GM19023 (cell line): ENCODE results near the gene GALNT16.
"Not testable (repeated sequence)": the region's sequence is repeated elsewhere in the genome, so short reads cannot be mapped to it uniquely, and the experiment has no call there.

Source experiments
- ATAC-seq: cut with Tn5 transposase; IDR thresholded peaks from one replicate; pipeline ENCODE4 v1.9.1; 2021; ENCODE audit warnings: mild to moderate bottlenecking, moderate library complexity; ENCODE audit not compliant: unreplicated experiment

The GALNT16 gene

DNA sequence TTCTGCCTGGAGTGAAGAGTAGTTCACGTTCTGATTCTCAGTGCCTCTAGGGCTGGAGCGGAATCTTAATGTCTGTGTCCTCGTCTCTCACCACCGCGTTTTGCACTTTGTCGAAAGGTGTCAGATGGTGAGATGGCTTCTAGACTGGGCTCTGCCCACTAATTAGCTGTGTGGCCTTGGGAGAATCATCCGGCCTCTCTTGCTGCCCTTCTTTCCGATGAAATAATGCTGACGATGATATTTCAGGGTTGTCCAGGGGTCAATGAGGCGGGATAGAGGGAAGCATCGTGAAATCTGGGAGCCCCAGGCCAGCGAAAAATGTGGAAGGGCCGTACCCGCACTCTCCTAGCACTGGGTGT lies 811 bp upstream of the GALNT16 start:
- no peak for ATAC-seq

DNA sequence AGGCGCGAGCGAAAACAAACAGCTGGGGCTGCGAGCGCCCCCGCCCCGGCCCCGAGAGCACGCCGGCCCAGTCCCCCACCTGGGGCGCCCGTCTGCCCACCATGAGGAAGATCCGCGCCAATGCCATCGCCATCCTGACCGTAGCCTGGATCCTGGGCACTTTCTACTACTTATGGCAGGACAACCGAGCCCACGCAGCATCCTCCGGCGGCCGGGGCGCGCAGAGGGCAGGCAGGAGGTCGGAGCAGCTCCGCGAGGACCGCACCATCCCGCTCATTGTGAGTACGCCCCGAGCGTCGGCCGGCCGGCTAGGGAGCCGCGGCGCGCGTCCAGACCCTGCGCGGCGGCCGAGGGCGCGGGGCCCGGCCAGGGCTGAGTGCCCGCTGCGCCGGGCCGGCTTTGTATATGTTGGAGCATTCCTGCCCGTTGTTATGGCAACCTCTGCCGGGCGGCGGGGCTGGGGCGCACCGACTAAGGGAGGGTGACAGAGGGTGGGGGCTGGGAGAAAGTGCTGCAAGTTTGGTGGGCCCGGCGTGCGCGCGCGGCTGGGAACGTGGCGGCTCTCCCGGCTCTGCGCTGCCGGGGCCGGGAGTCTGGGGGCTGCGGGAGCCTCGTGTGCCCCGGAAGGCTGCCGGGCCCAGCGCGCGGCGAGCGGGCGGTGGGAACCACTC lies 367 bp downstream of the GALNT16 start:
- ATAC-seq, result no peak

DNA sequence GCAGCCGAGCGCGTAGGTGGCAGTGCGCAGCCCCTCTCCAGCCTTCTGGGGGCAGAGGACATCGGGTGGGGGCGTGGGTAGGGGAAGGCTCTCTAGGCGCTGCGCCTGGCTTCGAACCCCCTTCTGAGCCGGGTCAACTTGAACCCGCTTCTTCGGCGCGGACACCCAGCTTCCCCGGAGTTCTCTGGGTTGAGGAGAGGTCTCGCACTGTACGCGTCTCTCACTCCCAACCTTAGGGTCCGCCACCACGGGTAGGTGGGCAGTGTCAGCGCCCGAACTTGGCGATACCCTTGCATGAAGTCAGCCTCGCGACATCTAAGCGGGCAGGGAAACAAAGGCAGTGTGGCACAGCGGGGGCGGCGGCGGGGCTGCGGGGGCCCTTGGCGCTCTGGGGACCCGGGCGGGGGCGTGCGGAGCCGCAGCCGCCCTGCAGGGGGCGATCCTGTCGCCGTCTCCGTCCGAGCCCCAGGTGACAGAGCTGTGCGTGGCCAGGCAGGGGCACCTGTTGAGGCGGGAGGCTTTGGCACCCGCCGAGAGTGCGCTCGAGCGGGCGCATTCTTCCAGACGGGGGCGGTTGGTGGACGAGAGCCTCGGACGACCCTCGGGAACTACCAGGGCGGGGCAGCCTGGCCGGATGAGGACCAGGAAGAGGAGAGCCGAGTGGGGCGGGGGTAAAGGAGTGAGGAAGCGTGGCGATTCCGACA lies 1.1 kb downstream of the GALNT16 start:
- ATAC-seq, result peak; percentile 68

DNA sequence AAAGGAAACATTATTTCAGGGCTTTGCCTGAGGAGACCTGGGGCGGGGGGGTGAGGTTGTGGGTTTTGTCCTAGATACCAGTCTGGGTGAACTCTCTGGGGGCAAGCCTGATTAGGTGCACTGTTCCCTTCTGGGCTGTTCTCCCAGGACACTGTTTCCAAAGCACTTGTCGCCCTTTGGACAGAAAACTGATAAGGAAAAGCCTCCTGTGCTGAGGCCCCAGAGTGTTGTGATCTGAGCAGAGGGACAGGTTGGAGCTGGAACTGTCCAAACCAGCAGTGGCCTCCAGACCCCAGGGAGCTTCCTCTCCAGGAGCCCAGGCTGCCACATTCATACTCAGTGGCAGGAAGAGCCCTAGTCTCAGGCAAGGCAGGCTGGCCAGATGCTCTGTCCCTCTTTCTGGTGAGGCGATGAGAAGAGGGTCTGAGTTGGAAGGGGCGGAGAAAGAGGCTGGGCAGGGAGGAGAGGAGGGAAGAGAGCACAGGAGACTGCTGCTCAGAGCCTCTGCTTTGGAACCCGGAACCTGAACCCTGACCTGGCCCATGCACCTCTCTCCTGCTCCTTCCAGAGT lies 1.9 kb downstream of the GALNT16 start:
- ATAC-seq, result no peak

DNA sequence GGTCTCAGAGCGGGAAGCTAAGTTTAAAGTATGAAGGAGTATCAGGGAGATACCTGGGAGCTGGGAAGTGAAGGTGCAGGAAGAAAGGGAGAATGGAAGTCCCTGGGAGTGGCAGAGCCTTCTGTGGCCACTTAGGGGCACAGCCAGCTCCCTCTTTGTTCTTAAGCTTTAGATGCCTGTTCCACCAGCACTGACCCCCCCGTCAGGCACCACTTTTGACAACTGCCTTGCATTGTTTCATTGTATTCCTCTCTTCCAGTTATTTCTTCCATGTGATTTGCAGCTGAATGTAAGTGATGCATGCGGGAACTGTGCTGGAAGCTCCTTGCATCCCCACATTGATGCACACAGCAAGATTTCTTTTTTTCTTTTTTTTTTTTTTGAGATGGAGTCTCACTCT lies 2.6 kb downstream of the GALNT16 start:
- no peak for ATAC-seq

DNA sequence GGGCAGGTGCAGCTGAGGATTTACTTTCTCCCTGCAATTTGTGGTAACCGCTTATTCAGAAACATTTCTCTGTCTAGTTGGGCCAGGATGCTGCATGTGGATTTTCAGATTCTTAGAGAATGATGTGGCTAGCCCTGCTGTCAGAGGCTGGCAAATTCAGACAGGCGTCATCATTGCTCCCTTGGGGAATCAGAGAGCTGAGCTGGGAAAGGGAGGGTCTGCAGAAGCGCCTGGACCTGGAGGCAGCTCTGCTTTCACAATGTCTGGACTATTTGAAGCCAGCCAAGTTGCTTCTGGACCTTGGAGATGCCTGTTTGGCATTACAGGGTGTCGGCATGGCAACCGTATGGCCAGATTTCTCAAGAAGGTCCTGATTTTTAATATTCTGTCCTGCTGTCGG lies 3.4 kb downstream of the GALNT16 start:
- ATAC-seq, result no peak

DNA sequence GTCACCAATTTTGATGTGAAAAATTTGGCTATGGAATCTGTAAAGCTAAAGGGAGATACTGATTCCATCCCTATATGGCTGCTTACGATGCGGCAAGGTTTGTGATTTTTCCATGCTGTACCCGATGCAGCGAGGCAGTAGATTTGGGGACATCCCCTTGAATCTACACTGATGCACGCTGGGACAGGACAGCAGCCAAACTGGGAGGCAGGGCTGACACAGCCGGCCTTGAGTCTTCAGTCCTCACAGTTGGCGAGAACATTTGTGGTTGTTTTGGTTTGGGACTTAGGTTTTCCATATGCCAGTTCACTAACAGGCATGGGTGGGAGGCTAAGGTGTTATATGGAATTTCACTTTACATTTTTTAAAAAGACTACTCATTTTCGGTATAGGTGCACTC lies 3.8 kb downstream of the GALNT16 start:
- no peak for ATAC-seq

DNA sequence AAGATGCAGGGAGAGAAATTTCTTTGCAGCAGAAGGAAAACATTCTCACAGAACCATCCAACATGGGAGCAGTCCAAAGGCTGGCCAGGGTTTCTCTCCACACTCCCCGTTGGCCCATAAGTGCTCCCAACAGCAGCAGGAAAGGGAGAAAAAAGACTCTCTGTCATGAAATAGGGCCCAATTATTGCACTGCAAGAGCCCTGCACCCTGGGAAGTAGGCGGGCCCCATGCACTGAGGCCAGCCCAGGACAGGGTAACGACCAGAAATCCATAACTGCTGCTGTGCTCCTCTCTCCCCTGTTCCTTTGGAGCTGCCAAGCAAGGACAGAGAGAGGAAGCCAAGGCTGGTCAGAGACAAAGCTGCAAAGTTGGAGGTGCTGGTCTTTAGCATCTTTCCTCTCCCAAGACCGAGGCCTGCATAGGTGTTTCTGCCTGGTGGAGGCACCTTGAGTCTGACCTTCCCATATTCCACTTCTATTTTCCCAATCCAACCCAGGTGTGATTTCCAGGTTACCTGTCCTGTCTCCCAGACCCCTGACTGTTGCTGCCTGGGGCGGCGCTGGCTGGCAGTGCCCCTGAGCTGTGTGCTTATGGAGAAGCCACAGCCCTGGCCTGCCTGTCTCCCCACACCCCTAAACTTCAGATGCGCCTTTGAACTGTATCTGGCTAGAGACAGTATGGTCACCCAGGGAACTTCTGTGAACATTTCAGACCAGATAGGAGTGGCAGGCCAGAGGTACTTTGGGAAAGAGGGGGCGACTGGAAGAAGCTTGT lies 6.8 kb downstream of the GALNT16 start:
- ATAC-seq, result no peak

DNA sequence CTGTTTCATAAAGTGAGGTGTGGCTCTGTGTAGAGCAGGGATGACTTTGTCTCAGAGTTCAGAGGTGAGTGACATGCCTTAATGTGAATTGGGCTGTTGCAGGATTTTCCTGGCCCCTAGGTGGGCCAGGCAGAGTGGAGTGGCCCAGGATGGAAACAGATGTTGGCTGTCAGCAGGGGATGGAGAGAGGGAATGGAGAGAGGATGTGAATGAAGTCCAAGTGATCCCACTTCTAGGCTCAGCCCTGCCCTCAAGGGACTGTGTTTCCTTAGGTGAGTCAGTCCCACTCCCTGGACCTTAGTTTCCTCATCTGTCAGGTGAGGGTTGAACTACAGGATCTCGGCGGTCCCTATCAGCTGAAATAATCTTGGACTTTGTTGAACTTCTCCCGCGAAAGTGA lies 7.5 kb downstream of the GALNT16 start:
- ATAC-seq, result no peak

DNA sequence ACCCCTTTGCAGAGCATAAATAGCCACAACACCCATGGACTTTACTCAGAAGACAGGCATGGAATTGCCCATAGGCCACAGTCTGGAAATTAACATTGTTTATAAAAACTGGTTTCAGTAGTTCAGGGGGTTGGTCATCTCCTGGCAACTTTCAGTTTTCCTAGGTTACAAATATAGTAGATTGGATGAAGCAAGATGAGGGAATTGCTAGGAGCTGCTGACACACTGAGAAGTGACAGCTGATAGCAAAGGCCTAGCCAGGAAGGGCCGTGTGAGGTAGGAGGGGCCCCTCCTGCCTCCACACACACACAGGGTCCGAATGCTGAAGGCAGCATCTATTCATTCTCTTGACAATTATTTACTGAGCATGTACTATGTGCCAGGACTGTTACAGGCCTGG lies 8.3 kb downstream of the GALNT16 start:
- no peak for ATAC-seq

DNA sequence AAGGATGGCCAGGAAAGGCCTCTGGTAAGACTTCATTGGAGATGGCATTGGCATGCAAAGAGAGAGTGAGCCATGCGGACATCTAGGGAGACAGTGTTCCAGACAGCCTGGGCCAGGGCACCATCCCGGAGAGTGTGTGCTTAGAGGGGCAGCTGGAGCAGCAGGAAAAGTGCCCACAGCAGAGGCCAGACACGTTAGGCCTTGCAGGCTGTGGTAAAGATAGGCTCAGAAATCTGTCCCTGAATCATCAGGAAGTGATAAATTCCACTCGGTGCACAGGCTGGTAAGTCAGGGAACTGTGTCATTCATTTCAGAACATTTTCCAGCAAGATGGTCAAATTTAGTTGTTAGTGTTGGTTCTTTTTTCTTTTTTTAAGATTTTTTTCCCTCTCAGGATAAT lies 8.8 kb downstream of the GALNT16 start:
- ATAC-seq, result no peak

DNA sequence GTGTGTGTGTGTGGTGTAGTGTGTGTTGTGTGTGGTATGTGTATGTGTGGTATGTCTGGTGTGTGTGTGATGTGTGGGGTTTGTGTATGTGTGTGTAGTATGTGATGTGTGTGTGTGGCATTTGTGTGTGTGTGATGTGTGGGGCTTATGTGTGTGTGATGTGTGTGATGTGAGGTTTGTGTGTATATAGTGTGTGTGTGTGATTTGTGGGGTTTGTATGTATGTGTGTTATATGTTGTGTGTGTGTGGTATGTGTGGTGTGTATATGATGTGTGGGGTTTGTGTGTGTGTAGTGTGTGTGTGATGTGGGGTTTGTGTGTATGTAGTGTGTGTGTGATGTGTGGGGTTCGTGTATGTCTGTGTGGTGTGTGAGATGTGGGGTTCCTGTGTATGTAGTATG lies 9.4 kb downstream of the GALNT16 start:
- ATAC-seq, result no peak

DNA sequence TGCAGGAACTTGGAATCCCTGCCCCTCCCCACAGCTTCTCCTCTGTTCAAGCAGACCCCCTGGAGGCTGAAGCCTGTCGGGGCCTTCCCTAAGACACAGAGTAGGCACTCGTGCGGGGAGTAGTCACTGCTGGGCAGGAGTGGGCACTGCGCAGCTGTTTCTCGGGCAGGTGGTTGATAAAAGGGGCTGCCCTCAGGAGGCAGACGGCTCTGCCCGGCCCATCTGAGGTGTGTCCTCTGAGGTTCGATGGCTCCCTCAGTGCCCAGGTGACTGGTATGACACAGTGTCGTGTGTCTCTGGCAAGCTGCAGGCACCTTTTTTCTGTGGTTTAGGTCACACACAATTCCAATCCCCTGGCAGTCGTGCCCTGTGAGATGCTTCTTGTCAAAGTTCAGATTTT lies 10.1 kb downstream of the GALNT16 start:
- ATAC-seq, result no peak

DNA sequence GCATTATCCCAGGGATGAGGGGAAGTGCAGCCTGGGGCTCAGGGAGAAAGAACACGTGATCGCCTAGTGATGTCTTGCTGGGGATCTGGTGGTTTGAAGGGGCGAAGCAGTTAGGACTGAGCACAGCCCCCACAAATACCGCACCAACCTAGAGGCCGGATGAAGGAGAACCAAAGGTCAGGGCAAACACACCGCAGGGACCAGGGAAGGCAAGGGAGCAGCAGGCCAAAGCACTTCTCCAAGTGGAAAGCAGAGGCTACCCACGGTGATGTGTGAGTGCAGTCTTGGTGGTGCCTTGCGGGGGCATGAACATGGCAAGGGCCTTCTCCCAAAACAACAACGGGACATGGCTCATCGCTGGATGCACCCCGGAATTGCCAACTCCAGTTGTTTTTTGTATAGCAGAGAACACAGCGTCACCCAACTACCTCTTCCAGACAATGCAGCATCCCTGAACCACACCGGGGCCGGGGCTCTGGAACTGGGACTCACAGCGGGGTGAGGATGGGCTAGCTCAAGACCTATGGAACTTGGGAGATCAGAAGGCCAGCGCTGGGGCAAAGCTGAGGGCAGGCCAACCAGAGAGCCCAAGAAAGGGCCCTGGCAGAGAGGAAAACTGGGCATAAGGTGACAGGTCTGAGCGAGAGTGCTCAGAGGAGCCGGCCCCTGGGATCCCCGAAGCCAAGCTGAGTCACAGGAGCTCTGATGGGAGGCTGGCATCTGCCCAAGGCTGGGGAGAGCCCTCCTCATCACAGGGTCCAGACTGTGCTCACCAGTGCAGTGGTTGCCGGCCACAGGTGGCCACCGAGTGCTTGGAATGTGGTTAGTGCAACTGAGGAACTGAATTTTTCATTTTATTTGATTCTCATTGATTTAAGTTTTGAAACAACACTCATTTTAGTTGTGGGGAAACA lies 11.1 kb downstream of the GALNT16 start:
- no peak for ATAC-seq

DNA sequence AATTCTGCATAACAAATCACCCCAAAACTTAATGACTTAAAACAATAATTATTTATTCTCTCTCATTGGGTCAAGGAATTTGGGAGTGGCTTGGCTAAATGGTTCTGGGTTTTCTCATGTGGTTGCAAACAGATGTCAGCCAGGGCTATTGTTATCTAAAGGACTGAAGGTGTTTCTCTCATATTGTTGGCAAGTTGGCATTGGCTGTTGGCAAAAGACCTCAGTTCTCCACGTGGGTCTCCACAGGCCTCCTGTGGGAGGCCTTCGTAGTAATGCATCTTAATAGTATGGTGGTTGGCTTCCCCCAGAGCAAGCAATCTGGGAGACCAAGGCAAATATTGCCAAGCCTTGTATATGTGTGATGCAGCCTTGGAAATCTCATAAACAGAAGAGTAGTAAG lies 14.4 kb downstream of the GALNT16 start:
- ATAC-seq, result no peak

DNA sequence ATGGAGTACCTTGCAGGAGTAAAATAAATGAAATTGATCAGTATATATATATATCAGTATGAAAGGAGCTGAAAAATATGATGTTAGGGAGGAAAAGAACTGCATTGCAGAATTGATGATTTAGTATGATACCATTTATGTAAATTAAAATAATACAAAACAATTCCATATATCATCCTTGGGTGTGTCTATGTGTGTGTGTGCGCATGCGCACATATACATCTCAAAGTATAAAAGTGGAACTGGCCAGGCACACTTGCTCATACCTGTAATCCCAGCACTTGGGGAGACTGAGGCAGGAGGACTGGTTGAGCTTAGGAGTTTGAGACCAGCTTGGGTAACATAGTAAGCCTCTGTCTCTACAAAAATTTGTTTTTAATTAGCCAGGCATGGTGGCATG lies 15.4 kb downstream of the GALNT16 start:
- no peak for ATAC-seq

DNA sequence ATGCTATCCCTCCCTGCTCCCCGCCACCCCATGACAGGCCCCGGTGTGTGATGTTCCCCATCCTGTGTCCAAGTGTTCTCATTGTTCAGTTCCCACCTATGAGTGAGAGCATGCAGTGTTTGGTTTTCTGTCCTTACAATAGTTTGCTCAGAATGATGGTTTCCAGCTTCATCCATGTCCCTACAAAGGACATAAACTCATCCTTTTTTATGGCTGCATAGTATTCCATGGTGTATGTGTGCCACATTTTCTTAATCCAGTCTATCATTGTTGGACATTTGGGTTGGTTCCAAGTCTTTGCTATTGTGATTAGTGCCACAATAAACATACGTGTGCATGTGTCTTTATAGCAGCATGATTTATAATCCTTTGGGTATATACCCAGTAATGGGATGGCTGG lies 17.4 kb downstream of the GALNT16 start:
- not testable (repeated sequence) for ATAC-seq

DNA sequence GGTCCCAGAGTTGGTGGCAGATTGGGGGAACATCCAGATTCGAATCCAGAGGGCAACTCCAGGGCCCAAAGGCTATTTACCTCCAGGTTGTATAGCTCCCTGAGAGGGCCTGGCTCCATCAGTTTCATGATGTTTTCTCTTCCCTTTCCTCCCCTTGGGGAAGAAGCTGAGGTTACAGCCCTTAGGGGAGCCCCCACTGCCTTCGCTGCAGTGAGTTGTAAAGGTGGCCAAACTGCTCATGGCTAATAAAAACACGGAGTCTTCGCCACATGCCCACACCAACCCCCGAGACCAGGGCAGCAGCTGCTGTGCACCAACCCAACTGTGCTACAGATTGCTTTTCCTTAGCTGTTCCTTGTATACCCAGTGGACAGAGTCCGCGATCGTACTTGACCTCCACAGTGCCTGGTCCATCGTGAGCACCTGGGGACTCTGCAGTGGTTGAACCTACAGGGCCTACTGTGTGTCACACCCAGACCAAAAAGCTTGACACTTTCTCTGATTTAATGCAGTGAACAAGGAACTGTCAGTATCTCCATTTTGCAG lies 20.9 kb downstream of the GALNT16 start:
- ATAC-seq, result no peak

DNA sequence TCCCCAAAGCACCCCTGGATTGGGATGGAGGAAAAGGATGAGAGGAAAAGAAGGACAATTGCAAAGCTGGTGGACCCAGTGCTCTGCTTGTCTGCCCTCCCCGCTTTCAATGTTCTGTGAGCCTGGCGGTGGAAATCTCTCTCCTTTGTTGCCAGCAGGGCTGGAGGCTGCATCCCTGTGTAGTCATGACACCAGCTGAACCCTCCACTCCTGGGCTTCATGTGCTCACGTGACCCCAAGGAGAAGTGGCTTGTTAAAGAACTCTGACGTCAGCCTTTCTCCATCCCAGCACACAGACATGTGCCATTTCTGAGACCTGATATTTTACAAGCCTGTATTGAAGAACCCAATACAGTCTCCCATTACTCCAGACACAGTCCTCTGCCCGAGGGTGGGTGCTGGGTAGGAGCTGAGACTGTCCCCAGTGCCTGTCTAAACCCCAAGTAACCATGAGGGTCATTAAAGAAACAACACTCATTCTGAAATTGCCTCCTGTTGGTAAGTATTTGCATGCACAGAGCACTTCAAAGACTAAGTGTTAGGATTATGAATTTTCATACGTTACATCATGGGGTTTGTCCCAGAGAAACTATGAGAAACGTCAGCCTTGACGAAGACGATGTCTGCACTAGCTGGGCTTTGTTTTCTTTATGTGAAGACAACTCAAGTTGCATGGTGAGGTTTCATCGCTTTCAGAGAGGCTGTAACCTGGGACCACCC lies 21.7 kb downstream of the GALNT16 start:
- no peak for ATAC-seq

DNA sequence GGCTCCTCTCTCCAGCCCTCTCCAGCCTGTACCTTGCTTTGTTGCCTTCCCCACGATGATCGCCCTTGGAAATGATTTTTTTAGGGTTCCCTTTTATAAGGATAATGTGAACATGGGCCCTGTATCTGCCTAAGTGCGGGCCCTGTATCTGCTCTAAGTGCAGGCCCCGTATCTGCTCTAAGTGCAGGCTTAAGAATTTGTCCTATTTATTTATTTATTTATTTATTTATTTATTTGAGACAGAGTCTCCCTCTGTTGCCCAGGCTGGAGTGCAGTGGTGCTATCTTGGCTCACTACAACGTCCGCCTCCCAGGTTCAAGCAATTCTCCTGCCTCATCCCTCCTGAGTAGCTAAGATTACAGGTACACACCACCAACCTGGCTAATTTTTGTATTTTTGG lies 22.5 kb downstream of the GALNT16 start:
- ATAC-seq, result no peak
